GM19099 (cell line): ENCODE measurements around the gene GATB.

Experiments used
- POLR2A ChIP-seq: IDR thresholded peaks from 3 replicates; pipeline ENCODE4 v1.6.1; 2011; ENCODE audit warnings: low read depth; ENCODE audit not compliant: insufficient read length; ENCODE audit errors: extremely low read depth

GATB gene

DNA sequence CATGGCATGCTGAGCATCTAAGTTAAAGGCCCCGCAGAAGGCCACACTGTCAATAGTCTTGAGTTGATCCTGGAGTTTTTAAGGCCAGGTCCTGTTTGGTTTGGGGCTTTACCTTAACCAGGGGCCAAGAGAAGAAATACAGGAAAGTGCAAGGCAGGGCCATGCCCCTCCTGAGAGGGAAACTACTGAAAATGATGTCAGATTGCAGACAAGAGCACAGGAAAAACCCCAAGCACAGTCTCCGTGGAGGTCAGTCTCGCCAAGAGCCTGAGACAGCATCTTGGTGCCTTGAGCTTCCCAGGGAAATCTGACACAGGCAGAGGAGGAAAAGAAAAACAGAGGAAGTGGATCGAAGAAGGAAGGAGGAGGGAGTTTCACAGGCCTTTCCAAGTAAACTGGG is 32.2 kb upstream of the GATB start:
- TF ChIP-seq POLR2A: no peak

DNA sequence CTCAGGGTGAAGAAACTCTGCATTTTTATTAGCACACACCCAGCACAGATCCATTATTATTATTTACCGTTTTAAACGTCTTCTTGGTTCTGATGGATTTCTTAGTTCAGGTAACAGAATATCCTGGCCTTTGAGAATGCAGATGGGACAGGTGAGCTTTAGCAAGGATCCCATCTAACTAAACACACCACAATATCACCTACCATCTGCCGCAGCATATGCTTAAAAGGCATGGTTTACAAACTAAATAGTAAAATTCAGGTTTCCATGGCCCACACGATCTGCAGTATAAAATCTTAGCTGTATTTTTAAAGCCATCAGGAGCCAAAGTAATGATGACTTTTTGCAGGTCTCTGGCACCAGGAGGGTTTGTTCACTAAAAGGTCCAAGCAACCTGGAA is 31.7 kb upstream of the GATB start:
- TF ChIP-seq POLR2A: no peak

DNA sequence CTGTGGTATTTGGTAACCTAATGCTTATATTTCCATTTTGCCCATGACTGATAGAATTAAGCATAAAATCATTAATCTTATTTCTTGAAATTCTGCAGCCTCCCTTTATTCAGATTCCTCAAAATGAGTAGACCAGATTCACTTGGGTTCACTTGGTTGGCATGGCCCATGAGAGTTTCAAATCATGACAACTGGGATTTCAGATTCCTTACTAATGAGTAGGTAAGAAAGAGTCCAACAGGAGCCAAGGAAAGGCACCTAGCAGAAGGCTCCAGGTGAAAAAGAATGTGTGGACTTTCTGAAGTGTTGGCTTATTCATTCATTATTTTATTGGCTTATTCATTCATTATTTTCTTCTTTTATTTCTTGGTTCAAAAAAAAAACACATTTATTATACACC is 27.2 kb upstream of the GATB start:
- no peak for TF ChIP-seq POLR2A

DNA sequence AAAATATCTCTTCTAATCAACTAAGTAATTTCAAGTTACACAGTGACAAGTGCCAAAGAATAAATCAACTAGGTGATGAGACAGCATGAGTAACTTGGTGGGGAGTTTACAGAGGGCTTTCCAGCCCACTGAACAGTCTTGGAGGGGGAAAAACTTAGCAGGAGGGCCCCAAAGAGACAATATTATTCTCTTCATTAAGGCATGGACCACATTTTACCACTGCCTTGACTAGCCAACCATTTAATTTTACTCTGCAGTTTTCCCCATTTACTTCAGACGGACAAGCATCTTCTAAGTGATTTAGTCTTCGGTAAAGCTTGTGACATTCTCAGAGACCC is 25.3 kb upstream of the GATB start:
- TF ChIP-seq POLR2A: no peak

DNA sequence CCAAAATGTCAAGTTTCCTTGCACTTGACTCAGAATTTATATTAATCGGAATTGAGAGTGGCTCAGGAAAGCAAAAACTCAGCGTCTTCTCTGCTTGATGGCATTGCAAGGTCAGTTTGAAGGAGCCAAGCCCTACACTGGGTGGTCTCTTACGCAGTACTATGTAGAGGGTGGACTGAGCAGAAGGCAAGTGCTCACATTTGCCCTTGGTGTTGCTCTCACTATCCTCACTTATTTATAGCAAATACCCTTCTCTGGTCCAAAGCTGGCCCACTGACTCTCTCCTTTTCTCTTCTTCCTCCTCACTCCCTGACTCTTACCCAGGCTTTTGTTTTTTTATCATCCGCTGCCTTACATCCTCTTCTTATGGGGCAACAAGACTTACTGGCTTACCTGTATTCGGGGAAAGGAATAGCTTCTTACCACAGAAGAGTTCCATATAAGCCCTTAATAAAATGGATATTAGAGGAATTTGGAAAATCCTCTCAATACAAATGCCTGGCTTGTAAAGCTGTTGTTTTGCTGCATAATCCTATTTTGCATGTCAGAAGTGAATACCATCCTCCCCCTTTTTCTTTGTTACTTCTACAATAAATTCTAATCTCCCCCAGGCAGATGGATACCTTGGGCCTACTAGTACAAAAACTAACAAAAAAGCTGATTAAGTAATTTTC is 24.8 kb upstream of the GATB start:
- TF ChIP-seq POLR2A: no peak

DNA sequence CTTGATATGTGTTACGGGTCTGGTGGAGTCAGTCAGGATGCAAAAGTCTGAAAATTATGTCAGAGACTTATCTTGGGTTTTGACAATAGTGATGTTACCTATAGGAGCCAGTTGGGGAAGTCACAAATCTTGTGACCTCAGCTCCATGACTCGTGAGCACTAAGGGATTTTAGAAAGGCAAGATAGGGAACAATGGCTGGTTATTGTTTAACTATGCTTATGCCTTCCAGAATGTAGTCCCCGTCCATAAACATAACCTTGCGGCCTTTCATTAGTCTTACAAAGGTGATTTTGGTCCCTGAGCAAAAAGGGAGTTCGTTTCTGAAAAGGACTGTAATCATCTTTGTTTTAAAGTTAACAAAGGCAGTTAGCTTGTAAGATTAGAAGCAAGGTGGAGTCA is 23.9 kb upstream of the GATB start:
- no peak for TF ChIP-seq POLR2A

DNA sequence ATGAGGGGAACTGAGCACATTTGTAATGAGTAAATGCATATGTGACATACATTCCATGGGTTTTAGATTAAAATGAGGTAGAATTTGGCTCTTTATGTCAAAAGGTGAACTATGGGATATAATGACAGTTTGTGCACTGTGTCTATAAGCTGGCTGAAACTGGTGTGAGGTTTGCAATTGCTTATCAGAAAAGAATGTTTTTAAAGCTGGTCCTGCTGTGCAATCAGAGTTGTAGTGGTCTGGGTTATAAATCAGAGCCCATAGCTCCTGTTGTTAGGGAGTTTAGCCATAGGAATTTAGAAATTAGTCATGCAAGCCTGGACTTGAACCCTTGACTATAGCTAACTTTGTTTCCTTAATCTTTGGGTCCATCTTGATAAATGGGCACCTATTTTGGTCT is 23.1 kb upstream of the GATB start:
- TF ChIP-seq POLR2A: no peak

DNA sequence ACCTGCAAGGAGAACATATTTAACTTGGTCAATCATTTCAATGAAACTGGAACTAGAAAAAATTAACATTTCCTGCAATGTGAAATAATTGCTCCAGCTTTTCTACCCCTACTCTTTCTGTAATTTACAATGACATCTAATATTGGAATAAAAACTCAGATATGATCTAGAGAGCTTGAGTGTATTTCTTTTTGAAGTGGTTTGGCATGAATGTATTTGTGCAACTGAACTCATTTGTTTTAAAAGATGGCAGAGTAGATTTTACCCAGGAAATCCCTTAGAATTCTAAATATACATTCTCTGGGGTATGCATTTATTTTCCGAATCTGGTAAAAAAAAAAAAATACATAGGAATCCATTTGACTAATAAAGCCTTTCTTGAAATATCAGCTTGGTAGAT is 21.5 kb upstream of the GATB start:
- TF ChIP-seq POLR2A: no peak

DNA sequence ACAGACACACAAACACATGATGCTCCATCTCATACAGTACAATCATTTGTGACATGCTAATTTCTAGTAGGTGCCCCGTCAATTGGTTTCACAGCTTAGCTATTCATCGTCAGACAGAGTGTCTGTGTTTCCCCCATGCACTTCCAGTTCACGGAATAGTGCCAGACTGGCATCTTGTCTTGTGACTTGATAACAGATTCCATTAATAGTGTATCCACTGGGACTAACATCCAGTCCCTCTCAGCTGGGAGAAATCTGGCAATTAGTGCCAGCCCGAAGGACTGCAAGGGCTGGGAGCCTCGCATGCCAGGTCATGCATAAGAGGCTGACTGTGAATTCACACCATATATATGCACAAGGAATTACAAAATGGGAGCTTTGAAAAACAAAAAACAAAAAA is 20.2 kb upstream of the GATB start:
- no peak for TF ChIP-seq POLR2A

DNA sequence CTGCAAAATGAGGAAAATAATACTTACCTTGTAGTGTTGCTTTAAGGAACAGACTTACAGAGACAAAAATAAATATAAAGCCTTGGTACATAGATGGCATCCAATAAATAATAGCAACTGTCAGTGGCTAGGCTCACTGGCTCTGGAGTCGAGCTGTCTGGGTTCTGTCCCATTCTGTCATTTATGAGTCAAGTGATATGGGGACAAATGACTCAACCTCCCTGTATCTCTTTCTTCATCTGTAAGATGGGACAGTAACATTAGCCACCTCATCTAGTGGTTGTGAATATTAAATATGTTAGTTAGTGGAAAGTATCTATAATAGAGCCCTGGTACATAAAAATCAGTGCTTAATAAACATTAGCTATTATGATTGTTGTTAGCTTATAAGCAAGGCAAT is 16.7 kb upstream of the GATB start:
- no peak for TF ChIP-seq POLR2A

DNA sequence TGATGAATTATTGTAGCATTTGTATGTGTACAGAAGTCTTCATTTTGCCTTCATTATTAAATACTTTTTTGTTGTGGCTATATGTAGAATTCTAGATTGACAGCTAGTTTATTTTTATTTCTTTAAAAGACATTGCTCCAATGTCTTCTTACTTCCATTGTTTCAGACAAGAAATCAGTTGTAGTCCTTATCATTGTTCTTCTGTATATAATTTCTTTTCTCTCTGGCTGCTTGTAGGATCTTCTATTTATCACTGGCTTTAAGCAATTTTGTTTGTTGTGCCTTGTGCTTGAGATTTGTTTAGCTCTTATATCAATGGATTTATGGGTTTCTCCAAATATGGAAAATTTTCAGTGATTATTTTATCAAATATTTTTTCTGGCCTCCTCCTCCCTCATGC is 13.5 kb upstream of the GATB start:
- no peak for TF ChIP-seq POLR2A

DNA sequence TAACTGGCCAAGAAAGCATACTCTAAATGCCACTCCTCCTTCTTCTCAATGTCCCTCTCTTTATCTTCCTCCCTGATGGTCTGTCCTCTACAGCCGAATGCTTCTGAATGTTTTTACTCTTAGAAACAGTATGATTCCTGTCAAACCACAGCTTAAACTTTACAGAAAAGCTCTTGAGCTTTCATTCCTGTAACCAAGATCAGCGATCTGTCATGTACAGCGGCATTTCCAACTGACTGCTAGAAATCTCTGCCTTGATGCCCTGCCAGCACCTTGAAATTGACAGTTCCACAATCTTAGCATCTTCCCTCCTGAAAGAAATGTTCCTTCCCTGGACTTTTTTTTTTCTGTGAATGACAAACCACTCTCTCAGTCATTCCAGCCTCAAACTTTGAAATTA is 11.5 kb upstream of the GATB start:
- TF ChIP-seq POLR2A: no peak

DNA sequence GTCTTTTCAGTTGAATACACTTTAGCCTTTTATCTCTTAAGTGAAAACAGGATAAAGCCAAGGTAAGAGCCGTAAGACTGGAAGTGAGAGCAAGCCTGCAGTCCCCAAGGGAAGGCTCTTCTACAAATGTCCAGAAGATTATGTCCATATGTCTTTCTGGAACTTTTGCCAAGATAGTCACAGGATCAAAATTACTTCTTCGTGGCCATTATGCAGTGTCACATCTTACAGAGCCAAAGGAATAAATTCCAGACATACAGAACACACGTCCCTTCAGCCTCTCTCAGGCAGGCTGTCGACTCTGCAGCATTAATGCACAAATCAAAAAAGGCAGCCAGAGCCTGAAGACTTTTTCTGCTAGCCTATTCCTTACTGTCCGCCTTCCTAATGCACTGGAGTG is 10.9 kb upstream of the GATB start:
- TF ChIP-seq POLR2A: no peak

DNA sequence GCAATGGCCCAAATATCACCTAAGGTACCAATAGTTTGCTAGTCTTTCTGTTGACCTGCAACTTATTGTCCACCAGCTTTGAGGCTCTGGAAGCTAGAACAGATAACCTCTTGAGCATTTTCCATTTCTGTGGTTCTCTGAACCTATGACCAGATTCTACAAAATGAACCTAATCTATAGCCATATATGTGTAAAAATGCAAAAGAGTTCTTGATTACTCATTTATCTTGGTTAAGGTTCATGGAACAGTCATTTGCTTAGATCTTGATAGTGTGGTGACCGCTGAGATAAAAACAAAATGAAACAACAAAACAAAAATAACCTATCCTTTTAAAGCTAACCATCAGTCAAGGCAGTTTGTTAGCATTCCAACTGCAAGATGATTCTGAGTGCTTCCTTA is 9.3 kb upstream of the GATB start:
- no peak for TF ChIP-seq POLR2A

DNA sequence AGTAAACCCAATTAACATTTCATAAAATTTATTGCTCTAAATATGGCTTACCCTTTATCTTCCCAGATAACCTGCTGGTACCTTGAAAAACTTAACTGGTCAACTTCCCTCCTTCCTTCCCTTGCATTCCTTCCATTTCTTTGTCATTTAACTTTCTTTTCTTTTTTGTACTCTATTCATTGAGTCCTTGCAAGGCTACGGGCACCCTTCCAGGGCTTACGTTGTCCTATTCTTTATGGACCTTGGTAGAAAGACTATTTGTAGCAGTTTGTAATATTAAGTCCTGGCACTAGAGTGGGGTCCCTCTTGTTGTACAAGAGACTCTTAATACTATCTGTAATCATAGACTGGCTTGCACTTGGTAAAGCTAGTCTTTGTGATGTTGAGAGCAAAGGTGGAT is 8.0 kb upstream of the GATB start:
- TF ChIP-seq POLR2A: no peak

DNA sequence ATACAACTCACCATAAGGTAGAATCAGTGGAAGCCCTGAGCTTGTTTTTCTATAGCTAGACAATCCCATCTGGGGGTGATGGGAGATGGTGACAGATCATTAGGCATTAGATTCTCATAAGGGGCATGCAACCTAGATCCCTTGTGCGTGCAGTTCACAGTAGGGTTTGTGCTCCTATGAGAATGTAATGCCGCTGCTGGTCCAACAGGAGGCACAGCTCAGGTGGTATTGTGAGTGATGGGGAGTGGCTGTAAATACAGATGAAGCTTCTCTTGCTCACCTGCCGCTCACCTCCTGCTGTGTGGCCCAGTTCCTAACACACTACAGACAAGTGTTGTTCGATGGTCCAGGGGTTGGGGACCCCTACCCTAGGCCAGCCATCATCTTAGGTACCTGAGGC is 5.9 kb upstream of the GATB start:
- no peak for TF ChIP-seq POLR2A

DNA sequence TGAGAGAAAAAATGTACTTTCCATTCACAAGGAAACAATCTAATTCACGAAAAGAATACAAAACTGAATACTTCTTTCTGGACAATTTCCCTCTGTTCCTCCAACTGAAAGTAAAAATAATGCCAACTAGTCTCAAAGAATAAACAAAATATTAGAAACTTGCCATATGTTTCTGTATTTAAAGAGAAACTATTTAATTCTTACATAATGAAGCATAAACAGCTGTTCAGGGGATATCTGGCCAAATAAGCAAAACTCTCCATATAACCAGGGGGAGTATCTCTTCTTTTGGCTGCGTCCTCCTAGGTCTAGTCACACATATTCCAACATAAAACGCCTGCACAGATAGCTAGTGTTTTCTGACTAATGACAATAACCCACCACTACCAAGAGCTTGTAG is 805 bp downstream of the GATB start:
- no peak for TF ChIP-seq POLR2A
